Epithelial cell of esophagus (primary cell): ENCODE measurements around the gene IRF1.

Experiments
- DNase-seq: peaks from one replicate; pipeline ENCODE4 v3.0.0; 2010; ENCODE audit warnings: low read depth
- H3K4me3 ChIP-seq: 2 replicates; pipeline ENCODE4 v1.5.1; 2011; ENCODE audit warnings: mild to moderate bottlenecking, low read length, control low read depth
- TF ChIP-seq, protein P1 (sequence below): IDR thresholded peaks from 2 replicates; pipeline ENCODE4 v1.5.1; 2011; ENCODE audit warnings: low read depth, mild to moderate bottlenecking, low read length, control low read depth, inconsistent platforms; ENCODE audit not compliant: insufficient read depth; ENCODE audit errors: missing control alignments

IRF1 gene

GRCh38 chr5:132469380-132470009 is 21.1 kb downstream of the IRF1 start:
- no peak for DNase-seq
- H3K4me3 ChIP-seq: no peak overlapping the region
- TF ChIP-seq, protein P1, sequence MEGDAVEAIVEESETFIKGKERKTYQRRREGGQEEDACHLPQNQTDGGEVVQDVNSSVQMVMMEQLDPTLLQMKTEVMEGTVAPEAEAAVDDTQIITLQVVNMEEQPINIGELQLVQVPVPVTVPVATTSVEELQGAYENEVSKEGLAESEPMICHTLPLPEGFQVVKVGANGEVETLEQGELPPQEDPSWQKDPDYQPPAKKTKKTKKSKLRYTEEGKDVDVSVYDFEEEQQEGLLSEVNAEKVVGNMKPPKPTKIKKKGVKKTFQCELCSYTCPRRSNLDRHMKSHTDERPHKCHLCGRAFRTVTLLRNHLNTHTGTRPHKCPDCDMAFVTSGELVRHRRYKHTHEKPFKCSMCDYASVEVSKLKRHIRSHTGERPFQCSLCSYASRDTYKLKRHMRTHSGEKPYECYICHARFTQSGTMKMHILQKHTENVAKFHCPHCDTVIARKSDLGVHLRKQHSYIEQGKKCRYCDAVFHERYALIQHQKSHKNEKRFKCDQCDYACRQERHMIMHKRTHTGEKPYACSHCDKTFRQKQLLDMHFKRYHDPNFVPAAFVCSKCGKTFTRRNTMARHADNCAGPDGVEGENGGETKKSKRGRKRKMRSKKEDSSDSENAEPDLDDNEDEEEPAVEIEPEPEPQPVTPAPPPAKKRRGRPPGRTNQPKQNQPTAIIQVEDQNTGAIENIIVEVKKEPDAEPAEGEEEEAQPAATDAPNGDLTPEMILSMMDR: no peak

DNA sequence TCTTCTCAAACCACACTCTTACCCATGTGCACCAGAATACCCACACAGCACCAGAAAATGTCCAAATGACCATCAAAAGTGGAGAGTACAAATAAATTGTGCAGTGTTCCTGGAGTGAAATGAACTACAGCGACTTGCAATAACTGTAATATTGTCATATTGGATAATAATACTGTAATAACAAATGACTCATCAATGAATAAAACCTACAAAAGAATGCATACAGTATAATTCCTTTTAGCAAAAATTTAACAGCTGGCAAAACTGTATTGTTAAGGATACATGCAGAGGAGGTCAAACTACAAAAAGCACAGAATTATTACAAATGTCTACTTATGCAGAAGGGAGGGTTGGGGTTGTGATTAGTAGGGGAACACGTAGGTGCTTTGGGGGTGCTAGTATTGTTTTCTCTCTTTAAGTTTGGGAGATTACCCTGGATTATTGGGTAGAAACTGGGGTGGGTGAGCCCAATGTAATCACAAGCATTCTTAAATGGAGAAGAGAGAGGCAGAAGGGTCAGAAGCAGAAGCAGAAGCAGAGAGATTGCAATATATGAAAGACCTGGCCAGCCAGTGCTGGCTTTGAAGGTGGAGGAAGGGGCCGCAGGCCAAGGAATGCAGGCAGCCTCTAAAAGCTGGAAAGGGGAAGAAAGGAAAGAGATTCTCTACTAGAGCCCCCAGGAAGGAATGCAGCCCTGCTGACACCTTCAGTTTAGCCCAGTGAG is 21.8 kb downstream of the IRF1 start:
- TF ChIP-seq, protein P1: no peak
- no peak for DNase-seq
- no peak overlapping the region for H3K4me3 ChIP-seq

GRCh38 chr5:132467287-132467984 is 23.1 kb downstream of the IRF1 start:
- DNase-seq: no peak
- H3K4me3 ChIP-seq: no peak overlapping the region
- TF ChIP-seq, protein P1: no peak

GRCh38 chr5:132466433-132467286 is 23.9 kb downstream of the IRF1 start:
- no peak overlapping the region for H3K4me3 ChIP-seq
- DNase-seq: peak; percentile 47

GRCh38 chr5:132465059-132465707 is 25.4 kb downstream of the IRF1 start:
- TF ChIP-seq, protein P1: no peak
- H3K4me3 ChIP-seq: no peak overlapping the region
- no peak for DNase-seq

More at GRCh38 chr5:132466433-132467286, 23.9 kb downstream of the IRF1 start:
- TF ChIP-seq, protein P1: no peak
